ENCODE data around the gene PRKN.

Gene PRKN

DNA sequence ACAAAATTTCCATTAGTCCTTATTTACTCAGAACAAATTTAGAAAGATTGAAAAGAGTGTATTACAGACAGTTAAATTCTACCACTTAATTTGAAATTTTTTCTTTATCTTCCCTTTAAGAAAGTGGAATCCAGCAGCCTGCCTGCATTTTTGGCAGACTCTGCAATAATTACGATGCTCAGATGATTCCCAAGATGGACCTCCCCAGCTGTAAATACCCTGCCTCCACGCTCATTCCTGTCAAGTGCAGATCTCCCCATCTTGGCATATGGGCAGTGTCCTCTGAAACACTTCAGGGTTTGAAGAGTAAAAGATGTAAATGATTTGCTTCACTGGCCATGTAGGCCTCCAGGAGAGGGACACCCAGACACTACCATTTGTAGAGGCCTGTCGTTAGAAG, 471.2 kb downstream of the PRKN start:
- TF ChIP-seq, protein P1, sequence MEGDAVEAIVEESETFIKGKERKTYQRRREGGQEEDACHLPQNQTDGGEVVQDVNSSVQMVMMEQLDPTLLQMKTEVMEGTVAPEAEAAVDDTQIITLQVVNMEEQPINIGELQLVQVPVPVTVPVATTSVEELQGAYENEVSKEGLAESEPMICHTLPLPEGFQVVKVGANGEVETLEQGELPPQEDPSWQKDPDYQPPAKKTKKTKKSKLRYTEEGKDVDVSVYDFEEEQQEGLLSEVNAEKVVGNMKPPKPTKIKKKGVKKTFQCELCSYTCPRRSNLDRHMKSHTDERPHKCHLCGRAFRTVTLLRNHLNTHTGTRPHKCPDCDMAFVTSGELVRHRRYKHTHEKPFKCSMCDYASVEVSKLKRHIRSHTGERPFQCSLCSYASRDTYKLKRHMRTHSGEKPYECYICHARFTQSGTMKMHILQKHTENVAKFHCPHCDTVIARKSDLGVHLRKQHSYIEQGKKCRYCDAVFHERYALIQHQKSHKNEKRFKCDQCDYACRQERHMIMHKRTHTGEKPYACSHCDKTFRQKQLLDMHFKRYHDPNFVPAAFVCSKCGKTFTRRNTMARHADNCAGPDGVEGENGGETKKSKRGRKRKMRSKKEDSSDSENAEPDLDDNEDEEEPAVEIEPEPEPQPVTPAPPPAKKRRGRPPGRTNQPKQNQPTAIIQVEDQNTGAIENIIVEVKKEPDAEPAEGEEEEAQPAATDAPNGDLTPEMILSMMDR (conservative IDR thresholded peaks at IDR 0.05; ENCODE audit: low read depth, low read length) = no peak

GRCh38 chr6:162251257-162251656, 476.3 kb downstream of the PRKN start:
- Histone ChIP-seq H3K36me3 (ENCODE audit: insufficient read depth) (no peaks in the 10 kb centered on the region), H2AFZ (ENCODE audit: low read depth) (no peak overlapping the region), H3K27me3 (ENCODE audit: insufficient read depth, low read depth) (no peaks in the 10 kb centered on the region), H3K4me2 (no peak overlapping the region), H3K4me1 (ENCODE audit: low read depth, poor library complexity, severe bottlenecking) (no peaks in the 10 kb centered on the region), H3K9ac (no peak overlapping the region), H4K20me1 (ENCODE audit: insufficient read depth) (no peaks in the 10 kb centered on the region), H3K79me2 (ENCODE audit: insufficient read depth, low read depth) (no peaks in the 10 kb centered on the region), H3K4me3 (IDR thresholded peaks at IDR 0.05; ENCODE audit: insufficient read depth, low read depth, low read length) (no peak overlapping the region), H3K27ac (no peak overlapping the region)
- TF ChIP-seq, protein P1 (conservative IDR thresholded peaks at IDR 0.05; ENCODE audit: low read depth, low read length) = no peak

More for the DNA sequence above, 471.2 kb downstream of the PRKN start:
- no peak overlapping the region for H2AFZ ChIP-seq (ENCODE audit: low read depth)
- H3K4me3 ChIP-seq (IDR thresholded peaks at IDR 0.05; ENCODE audit: insufficient read depth, low read depth, low read length) = no peak overlapping the region
- H4K20me1 ChIP-seq (ENCODE audit: insufficient read depth) = no peaks in the 10 kb centered on the region
- no peaks in the 10 kb centered on the region for H3K4me1 ChIP-seq (ENCODE audit: low read depth, poor library complexity, severe bottlenecking)
- H3K27me3 ChIP-seq (ENCODE audit: insufficient read depth, low read depth) = no peaks in the 10 kb centered on the region
- H3K36me3 ChIP-seq (ENCODE audit: insufficient read depth) = no peaks in the 10 kb centered on the region
- no peak overlapping the region for H3K27ac ChIP-seq
- no peak overlapping the region for H3K4me2 ChIP-seq
- H3K79me2 ChIP-seq (ENCODE audit: insufficient read depth, low read depth) = no peaks in the 10 kb centered on the region
- no peak overlapping the region for H3K9ac ChIP-seq

GRCh38 chr6:162249907-162250642, 477.5 kb downstream of the PRKN start:
- Histone ChIP-seq H4K20me1 (ENCODE audit: insufficient read depth) (no peaks in the 10 kb centered on the region), H3K36me3 (ENCODE audit: insufficient read depth) (no peaks in the 10 kb centered on the region), H3K4me1 (ENCODE audit: low read depth, poor library complexity, severe bottlenecking) (no peaks in the 10 kb centered on the region), H3K9ac (no peak overlapping the region), H3K79me2 (ENCODE audit: insufficient read depth, low read depth) (no peaks in the 10 kb centered on the region), H3K4me3 (IDR thresholded peaks at IDR 0.05; ENCODE audit: insufficient read depth, low read depth, low read length) (no peak overlapping the region), H3K4me2 (no peak overlapping the region), H3K27me3 (ENCODE audit: insufficient read depth, low read depth) (no peaks in the 10 kb centered on the region), H3K27ac (no peak overlapping the region), H2AFZ (ENCODE audit: low read depth) (no peak overlapping the region)
- TF ChIP-seq, protein P1 (conservative IDR thresholded peaks at IDR 0.05; ENCODE audit: low read depth, low read length) = no peak

GRCh38 chr6:162245830-162246420, 481.6 kb downstream of the PRKN start:
- Histone ChIP-seq H3K9ac (no peak overlapping the region), H3K4me2 (no peak overlapping the region), H2AFZ (ENCODE audit: low read depth) (no peak overlapping the region), H3K4me3 (IDR thresholded peaks at IDR 0.05; ENCODE audit: insufficient read depth, low read depth, low read length) (no peak overlapping the region), H3K4me1 (ENCODE audit: low read depth, poor library complexity, severe bottlenecking) (no peaks in the 10 kb centered on the region), H3K27me3 (ENCODE audit: insufficient read depth, low read depth) (no peaks in the 10 kb centered on the region), H3K79me2 (ENCODE audit: insufficient read depth, low read depth) (no peaks in the 10 kb centered on the region), H4K20me1 (ENCODE audit: insufficient read depth) (no peaks in the 10 kb centered on the region), H3K36me3 (ENCODE audit: insufficient read depth) (no peaks in the 10 kb centered on the region), H3K27ac (no peak overlapping the region)
- TF ChIP-seq, protein P1 (conservative IDR thresholded peaks at IDR 0.05; ENCODE audit: low read depth, low read length) = no peak
